Measurements from ENCODE around the gene KRTAP4-1. TPM values are rescaled to one million over a fixed set of nuclear protein-coding genes. Genes with fewer than 3 reads are reported as not detected.
"Not testable (repeated sequence)": the region's sequence is repeated elsewhere in the genome, so short reads cannot be mapped to it uniquely, and the experiment has no call there.

Gene KRTAP4-1
- polyA plus RNA-seq, 3 donors, result not detected

- WGBS, 3 donors, result 80 to 88% (median 83%) methylated on average over 6 of the region's 6 CpGs
Measured at GRCh38 chr17:41140360-41141131, 44.2 kb downstream of the KRTAP4-1 start, which contains the start of gene KRTAP4-6. KRTAP4-6 (minus strand) TSS chr17:41140544; CDS start chr17:41140487, 57 bp downstream.

GRCh38 chr17:41139865-41140264, 44.8 kb downstream of the KRTAP4-1 start:
- WGBS, 3 donors, result 87 to 92% (median 89%) methylated on average over 12 of the region's 12 CpGs
- not testable (repeated sequence) for H3K27ac ChIP-seq (ENCODE audit: low read depth, low read length)

More at GRCh38 chr17:41140360-41141131, 44.2 kb downstream of the KRTAP4-1 start, which contains the start of gene KRTAP4-6:
- H3K27ac ChIP-seq (ENCODE audit: low read depth, low read length), result no peak within 1 kb of the TSS

Other genes starting within 250 kb of the KRTAP4-1 start
- 1 to 10 TPM in 1 of 3 donors, under 1 TPM in 2; 0.61 to 1.8 (median 0.89) TPM for gene KRT23, start 247.3 kb downstream of the KRTAP4-1 start, polyA plus RNA-seq
- gene KRT39, start 218.0 kb downstream of the KRTAP4-1 start, polyA plus RNA-seq, result under 1 TPM in 1 of 3 donors, not detected in 2; 0.06 TPM
- under 1 TPM in 1 of 3 donors, not detected in 2; 0.15 TPM for gene KRT40, start 200.6 kb downstream of the KRTAP4-1 start, polyA plus RNA-seq
- not detected for gene KRTAP3-3, start 190.7 kb downstream of the KRTAP4-1 start, polyA plus RNA-seq
- not detected for gene KRTAP3-2, start 185.0 kb downstream of the KRTAP4-1 start, polyA plus RNA-seq
- gene KRTAP3-1, start 175.8 kb downstream of the KRTAP4-1 start, polyA plus RNA-seq, result not detected
- gene KRTAP1-5, start 157.7 kb downstream of the KRTAP4-1 start, polyA plus RNA-seq, result under 1 TPM in 1 of 3 donors, not detected in 2; 0.07 TPM
- gene KRTAP1-4, start 154.7 kb downstream of the KRTAP4-1 start, polyA plus RNA-seq, result not detected
- gene KRTAP1-3, start 150.0 kb downstream of the KRTAP4-1 start, polyA plus RNA-seq, result not detected
- not detected for gene KRTAP1-1, start 143.5 kb downstream of the KRTAP4-1 start, polyA plus RNA-seq
- not detected for gene KRTAP2-1, start 137.6 kb downstream of the KRTAP4-1 start, polyA plus RNA-seq
- gene KRTAP2-2, start 129.7 kb downstream of the KRTAP4-1 start, polyA plus RNA-seq, result not detected
- gene KRTAP2-3, start 124.8 kb downstream of the KRTAP4-1 start, polyA plus RNA-seq, result not detected
- not detected for gene KRTAP2-4, start 119.0 kb downstream of the KRTAP4-1 start, polyA plus RNA-seq
- gene KRTAP4-7, start 100.8 kb downstream of the KRTAP4-1 start, polyA plus RNA-seq, result not detected
- gene KRTAP4-8, start 86.8 kb downstream of the KRTAP4-1 start, polyA plus RNA-seq, result not detected
- not detected for gene KRTAP4-16, start 82.7 kb downstream of the KRTAP4-1 start, polyA plus RNA-seq
- gene KRTAP4-9, start 79.5 kb downstream of the KRTAP4-1 start, polyA plus RNA-seq, result not detected
- not detected for gene KRTAP4-11, start 66.5 kb downstream of the KRTAP4-1 start, polyA plus RNA-seq
- gene KRTAP4-12, start 60.7 kb downstream of the KRTAP4-1 start, polyA plus RNA-seq, result not detected
- gene KRTAP4-6, start 44.4 kb downstream of the KRTAP4-1 start, polyA plus RNA-seq, result not detected
- gene KRTAP4-5, start 35.1 kb downstream of the KRTAP4-1 start, polyA plus RNA-seq, result not detected
- not detected for gene KRTAP4-4, start 24.2 kb downstream of the KRTAP4-1 start, polyA plus RNA-seq
- not detected for gene KRTAP4-3, start 16.7 kb downstream of the KRTAP4-1 start, polyA plus RNA-seq
- gene KRTAP4-2, start 6.7 kb downstream of the KRTAP4-1 start, polyA plus RNA-seq, result not detected
- gene KRTAP9-1, start 5.0 kb upstream of the KRTAP4-1 start, polyA plus RNA-seq, result not detected
- not detected for gene KRTAP9-2, start 41.7 kb upstream of the KRTAP4-1 start, polyA plus RNA-seq
- gene KRTAP9-3, start 47.5 kb upstream of the KRTAP4-1 start, polyA plus RNA-seq, result not detected
- gene KRTAP9-8, start 53.1 kb upstream of the KRTAP4-1 start, polyA plus RNA-seq, result not detected
- not detected for gene KRTAP9-4, start 64.8 kb upstream of the KRTAP4-1 start, polyA plus RNA-seq
- gene KRTAP9-9, start 70.5 kb upstream of the KRTAP4-1 start, polyA plus RNA-seq, result not detected
- gene KRTAP9-6, start 80.5 kb upstream of the KRTAP4-1 start, polyA plus RNA-seq, result not detected
- gene KRTAP9-7, start 90.8 kb upstream of the KRTAP4-1 start, polyA plus RNA-seq, result not detected
- gene KRTAP29-1, start 117.9 kb upstream of the KRTAP4-1 start, polyA plus RNA-seq, result not detected
- not detected for gene KRTAP16-1, start 124.4 kb upstream of the KRTAP4-1 start, polyA plus RNA-seq
- not detected for gene KRTAP17-1, start 130.8 kb upstream of the KRTAP4-1 start, polyA plus RNA-seq
- gene KRT33A, start 165.9 kb upstream of the KRTAP4-1 start, polyA plus RNA-seq, result not detected
- not detected for gene KRT33B, start 184.9 kb upstream of the KRTAP4-1 start, polyA plus RNA-seq
- gene KRT34, start 197.4 kb upstream of the KRTAP4-1 start, polyA plus RNA-seq, result under 1 TPM in 1 of 3 donors, not detected in 2; 0.07 TPM
- not detected for gene KRT31, start 212.7 kb upstream of the KRTAP4-1 start, polyA plus RNA-seq
- not detected for gene KRT37, start 239.7 kb upstream of the KRTAP4-1 start, polyA plus RNA-seq

Data from adipose tissue (tissue), 3 donors.